COR-L47 (cell line): ENCODE results near the gene ISCU.
"Not testable (repeated sequence)": the region's sequence is repeated elsewhere in the genome, so short reads cannot be mapped to it uniquely, and the experiment has no call there.

Source experiments
- DNase-seq: peaks from one replicate; lab custom pipeline; 2025; lab: John Stamatoyannopoulos, UW

Gene ISCU

GRCh38 chr12:108589028-108589839 is 26.8 kb downstream of the ISCU start:
- peak; percentile 48 for DNase-seq

GRCh38 chr12:108589840-108590229 is 27.4 kb downstream of the ISCU start:
- DNase-seq = no peak

GRCh38 chr12:108590463-108590862 is 28.1 kb downstream of the ISCU start:
- DNase-seq = not testable (repeated sequence)

GRCh38 chr12:108591267-108591980 is 29.0 kb downstream of the ISCU start:
- DNase-seq = no peak

GRCh38 chr12:108592033-108592909 is 29.9 kb downstream of the ISCU start:
- no peak for DNase-seq

- no peak for DNase-seq
These were observed 32.0 kb downstream of the ISCU start for GRCh38 chr12:108594323-108594903.

- no peak for DNase-seq
These were observed 32.7 kb downstream of the ISCU start for GRCh38 chr12:108594960-108595710.

- DNase-seq = no peak
These were observed 33.6 kb downstream of the ISCU start for GRCh38 chr12:108595711-108596647.

- no peak for DNase-seq
These were observed 34.6 kb downstream of the ISCU start for GRCh38 chr12:108596854-108597558.

- no peak for DNase-seq
These were observed 35.4 kb downstream of the ISCU start, which contains the start of gene TMEM119 for GRCh38 chr12:108597559-108598471. Gene TMEM119 (minus strand): TSS chr12:108598084. CDS start chr12:108592383, 5,701 bp downstream.

GRCh38 chr12:108598553-108599250 is 36.3 kb downstream of the ISCU start:
- no peak for DNase-seq

GRCh38 chr12:108599541-108599940 is 37.1 kb downstream of the ISCU start:
- no peak for DNase-seq

- DNase-seq = no peak
These were observed 37.7 kb downstream of the ISCU start for GRCh38 chr12:108599948-108600701.

GRCh38 chr12:108600702-108601007 is 38.3 kb downstream of the ISCU start:
- no peak for DNase-seq

GRCh38 chr12:108602209-108602705 is 39.9 kb downstream of the ISCU start:
- DNase-seq = no peak

- no peak for DNase-seq
These were observed 40.7 kb downstream of the ISCU start for GRCh38 chr12:108602976-108603704.
